Daoy (cell line): ENCODE measurements around the gene PDLIM3. TPM values are rescaled to one million over a fixed set of nuclear protein-coding genes. Genes with fewer than 3 reads are reported as not detected.
"Not testable (repeated sequence)": the region's sequence is repeated elsewhere in the genome, so short reads cannot be mapped to it uniquely, and the experiment has no call there.

Experiments used
- DNase-seq: peaks from one replicate; pipeline ENCODE4 v3.0.0-alpha.2; 2015; ENCODE audit warnings: low read depth
- total RNA-seq: library from RNA; depleted of rRNA; stranded (reverse); fragments of >200 nt; shearing (Covaris generic); gene quantifications from 2 replicates; pipeline ENCODE4 v1.2.3, GENCODE V29; 2014

PDLIM3 gene
- total RNA-seq, 1 experiment from 2014 or later = 18.9 TPM

DNA sequence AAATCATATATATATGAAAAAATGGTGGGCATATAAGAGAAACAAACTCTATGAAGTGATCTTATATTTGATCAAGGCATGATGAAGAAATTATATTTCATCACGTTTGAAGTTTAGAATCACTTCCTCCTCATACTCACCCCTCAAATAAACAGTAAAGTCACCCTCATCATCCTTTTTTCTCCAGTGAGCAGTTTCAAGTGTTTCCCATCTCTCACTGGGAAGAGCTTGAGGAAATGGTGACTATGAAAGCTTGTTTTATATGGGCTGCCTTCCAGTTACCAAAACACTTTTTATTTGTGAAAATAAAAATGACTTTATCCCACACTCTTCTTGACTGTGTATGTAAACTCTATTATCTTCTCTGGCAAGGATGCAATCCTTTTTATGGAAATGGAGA, 16.8 kb downstream of the PDLIM3 start:
- DNase-seq = no peak

DNA sequence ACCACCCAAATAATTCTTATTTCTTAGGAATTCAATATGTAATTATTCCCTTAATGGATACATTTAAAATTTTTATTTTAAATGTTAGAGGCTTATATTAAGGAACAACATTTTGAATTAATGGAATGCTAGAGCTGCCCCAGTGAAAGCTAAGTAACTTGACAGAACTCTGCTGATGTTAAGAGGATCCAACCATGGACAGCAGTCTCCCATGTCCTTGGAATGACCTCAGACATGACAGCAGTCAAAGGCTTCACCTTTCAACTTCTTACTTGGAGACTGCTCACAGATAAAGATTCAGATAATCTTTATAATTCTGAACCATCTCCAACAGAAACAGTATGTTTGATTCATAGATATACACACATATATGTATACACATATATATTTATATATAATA, 17.2 kb downstream of the PDLIM3 start:
- no peak for DNase-seq

DNA sequence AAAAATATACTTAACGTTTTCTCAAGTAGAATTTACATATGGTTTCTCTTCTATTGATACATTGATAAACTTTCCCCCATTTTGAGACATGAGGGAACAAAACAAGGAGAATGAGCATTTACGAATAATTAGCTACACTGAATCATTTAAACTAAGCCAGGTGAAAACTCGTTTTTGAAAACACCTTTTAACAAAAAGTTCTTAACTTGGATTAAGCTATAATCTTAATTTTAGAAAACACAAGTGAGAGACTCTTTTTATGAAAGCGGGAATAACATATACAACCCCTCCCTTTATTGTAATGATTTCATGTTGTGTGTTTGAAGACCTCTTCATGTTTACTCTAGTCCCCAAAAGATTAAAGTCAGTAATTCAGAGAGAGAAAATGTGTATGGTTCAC, 20.1 kb downstream of the PDLIM3 start:
- no peak for DNase-seq

DNA sequence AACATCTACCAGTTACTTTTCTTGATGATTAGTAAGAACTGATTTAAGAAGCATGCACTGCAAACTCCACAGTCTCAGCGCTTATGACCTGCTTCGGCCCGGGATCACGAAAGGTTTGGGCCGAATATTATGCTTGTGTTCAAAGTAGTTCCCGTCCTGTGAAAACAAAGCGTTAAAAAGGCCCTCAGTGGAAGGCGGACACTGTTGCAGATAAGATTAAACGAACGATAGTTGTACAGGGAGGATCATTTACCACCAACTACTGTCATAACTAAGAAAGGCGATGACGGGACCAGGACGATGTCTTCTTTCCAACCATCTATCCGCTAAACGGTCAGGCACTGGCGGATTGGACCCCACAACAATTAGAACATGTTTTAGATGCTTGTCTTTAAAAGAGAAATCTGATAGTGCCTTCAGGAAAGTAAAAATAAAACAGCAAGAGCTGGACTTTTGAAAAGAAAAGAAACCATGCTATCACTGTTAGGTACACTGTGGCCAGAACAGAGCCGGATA, 21.1 kb downstream of the PDLIM3 start:
- no peak for DNase-seq

DNA sequence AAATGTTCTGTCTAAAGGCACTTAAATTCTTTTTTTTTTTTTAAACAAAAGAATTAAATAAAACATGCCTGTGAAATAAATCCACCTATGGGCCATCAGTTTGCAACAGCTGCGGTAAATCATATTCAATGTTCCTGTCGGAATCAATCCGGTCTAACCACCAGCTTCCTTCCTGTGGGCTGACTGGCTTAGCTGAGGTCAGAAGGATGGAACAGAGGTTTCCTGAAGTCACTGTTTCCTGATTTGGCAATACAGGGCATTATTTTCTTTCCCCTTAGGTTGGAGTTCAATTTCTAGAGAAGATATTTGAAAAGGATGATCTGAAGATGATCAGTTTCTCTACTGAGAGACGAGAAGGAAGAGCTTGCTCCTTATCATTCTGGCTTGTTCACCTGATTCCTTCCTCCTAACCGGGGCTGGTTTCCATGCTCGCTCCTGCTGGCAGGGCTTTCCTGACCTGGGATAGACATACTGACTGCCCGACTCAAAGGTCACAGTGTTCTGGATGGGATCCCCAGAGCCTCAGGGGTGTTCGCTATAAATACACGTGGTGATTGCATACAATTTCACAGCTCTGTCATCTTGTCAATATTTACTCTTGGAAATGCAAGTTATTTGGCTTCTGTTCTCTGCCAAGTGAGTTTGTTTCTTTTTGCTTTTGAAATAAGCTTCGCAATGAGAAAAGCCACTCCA, 21.7 kb downstream of the PDLIM3 start:
- DNase-seq = no peak

DNA sequence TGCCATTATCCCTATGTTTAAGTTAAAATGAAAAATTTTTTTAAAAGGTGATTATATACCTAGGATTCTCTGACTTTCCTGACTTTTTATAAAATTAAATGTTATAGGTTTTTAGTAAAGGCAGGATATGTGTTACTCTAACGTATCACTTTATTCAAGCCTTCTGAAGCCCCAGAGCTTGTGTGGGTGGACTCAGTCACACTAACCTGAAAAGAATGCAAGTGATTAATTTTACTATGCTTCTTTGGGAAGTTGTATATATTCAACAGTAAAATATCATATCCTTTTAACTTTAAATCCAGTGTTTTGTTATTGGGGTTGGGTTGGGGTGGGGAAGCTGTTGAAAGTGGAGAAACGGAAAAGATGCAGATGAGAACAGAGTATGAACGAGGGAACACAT, 22.8 kb downstream of the PDLIM3 start:
- no peak for DNase-seq

DNA sequence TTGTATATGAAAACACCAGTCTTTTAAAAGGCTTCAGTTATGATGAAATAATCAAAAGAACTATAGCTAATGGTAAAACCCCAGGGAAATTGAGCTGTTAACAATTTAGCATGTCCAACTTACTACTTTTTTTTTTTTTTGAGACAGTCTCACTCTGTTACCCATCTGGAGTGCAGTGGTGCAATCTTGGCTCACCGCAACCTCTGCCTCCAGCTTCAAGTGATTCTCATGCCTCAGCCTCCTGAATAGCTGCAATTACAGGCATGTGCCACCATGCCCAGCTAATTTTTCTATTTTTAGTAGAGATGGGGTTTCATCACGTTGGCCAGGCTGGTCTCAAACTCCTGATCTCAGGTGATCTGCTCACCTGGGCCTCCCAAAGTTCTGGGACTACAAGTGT, 24.1 kb downstream of the PDLIM3 start:
- DNase-seq = not testable (repeated sequence)

DNA sequence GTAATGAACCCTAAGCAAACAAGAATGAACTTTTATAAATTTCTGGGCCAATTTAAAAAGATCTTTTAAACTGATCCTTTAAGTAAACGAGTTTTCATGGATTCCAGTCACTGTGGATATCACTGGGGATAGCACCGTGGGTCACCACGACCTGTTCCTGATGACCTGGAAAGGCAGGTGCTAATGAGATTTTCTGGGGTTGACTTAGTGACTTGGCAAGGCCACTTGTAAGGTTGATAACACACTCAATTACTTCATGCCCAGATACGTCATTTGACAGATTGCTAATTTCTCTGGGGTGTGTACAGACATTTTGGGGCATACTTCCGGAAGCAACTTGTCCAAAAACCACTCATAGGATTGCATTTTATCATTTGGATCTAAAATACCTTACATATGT, 24.5 kb downstream of the PDLIM3 start:
- DNase-seq = no peak

DNA sequence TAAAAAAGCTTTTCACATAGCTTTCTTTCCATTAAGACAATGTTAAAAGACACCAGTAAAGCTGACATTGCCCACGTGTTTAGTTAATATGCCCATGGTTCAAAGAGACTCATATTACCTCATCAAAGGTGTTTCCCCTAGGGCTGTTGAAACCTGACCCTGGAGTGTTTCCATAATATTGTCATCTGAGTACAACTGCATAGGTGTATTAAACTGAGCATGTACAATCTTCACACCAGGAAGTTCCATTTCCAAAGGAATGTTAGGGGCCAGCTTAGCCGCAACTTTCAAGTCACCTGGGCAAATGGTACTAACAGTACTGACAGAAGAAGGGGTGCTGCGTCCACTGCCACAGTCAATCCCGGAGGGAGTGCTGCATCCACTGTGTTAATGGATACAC, 27.1 kb downstream of the PDLIM3 start:
- DNase-seq = no peak

DNA sequence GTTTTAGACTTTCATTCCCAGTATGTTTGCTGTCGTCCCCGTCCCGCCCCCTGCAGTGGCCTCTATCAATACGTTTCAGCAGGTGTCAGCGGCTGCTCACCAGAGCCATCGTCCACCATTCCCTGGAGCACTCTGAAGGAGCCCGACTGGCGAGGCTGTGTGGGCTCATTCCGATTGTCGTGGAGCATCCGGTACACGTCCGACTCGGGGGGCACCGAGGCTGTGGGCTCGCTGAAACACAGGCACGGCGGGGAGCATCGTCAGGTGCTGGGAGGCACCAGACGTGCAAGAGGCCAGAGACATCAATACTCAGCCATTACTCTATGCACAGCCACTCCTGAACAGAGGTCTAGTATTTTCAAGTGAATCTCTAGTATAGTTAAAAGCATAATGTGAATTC, 28.9 kb downstream of the PDLIM3 start:
- no peak for DNase-seq

DNA sequence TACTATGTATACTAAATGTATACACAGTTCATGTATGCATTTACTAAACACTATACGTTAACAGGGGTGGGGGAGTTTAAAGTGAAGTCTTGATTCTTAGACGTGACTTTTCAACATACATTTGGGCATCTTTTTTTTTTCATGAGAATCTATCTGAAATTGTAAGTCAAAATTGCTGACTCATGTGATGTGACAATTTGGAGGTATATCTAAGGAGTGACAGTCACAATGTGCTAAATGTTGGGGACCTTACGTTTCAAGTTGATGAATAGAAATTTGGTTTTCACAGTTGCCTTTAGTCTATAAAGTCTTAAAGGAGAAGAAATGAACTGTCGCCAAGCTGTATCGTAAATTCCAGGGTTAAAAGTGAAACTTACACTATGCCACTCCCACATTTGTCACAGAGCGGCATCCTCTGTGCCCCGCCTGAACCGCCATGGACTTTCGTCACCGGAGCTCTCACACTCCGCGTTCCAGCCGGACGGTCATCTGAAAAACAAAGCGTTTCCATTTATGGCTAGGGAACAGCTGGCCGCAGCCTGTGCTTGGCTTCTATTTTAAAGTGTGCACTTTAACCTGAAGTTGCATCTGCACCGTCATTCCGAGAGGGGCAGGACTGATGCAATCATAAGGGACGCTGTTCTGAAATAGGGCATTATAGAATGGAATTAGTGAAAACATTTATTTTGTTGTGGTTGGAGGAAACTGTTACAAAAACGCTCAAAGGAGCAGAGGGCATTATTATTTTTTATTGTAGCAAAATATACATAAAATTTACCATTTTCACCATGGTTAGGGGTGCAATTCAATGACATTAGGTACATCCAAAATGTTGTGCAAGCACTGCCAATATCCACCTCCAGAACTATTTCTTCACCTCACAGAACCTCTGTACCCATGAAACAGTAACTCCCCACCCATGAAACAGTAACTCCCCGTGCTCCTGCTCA, 30.9 kb downstream of the PDLIM3 start:
- DNase-seq = no peak

DNA sequence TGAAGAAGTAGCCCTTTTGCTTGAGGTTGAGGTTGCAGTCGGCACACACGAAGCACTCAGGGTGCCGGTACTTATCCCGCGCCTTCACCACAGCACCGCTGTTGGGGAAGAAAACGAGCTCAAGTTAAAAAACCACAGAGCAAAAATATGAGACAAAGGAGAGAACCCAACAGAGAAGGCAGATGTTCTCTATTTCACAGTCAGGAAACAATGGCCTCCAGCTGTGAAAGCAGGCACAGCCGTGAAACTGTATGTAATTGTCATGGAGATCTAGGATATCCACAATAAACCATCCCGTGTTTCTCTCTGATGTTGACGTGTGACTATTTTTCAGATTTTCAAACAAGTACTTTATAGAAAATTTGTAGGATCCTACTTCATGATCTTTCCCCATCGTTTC, 32.9 kb downstream of the PDLIM3 start:
- no peak for DNase-seq

DNA sequence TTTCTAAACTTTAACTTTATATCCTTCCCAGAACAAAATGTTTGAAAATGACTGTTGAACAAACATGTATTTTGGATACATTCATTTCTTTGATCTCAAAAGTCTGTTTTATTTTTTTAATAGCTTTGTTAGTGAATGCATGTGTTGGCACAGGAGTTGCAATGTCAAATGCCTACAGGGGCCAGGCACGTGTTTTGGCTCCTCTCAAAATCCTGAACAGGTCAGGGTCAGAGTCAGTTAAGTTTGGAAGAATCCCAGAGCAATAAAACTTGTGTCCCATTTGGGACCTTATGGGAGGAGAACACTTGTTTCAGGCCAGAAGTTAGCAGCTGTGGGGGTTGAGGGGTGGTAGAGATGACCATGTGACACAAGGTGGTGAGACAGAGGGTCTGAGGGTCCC, 34.7 kb downstream of the PDLIM3 start:
- no peak for DNase-seq

DNA sequence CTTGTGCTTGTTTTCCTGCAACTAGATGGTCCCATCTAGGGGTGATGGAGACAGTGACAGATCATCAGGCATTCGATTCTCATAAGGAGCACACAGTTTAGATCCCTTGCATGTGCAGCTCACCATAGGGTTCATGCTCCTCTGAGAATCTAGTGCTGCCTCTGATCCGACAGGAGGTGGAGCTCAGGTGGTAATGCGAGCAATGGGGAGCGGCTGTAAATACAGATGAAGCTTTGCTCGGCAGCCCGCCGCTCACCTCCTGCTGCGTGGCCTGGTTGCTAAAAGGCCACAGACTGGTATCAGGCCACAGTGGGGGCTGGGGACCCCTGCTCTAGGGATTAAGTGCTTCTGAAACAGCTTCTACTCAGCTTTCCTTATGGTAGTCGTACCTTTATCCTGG, 35.3 kb downstream of the PDLIM3 start:
- DNase-seq = no peak

DNA sequence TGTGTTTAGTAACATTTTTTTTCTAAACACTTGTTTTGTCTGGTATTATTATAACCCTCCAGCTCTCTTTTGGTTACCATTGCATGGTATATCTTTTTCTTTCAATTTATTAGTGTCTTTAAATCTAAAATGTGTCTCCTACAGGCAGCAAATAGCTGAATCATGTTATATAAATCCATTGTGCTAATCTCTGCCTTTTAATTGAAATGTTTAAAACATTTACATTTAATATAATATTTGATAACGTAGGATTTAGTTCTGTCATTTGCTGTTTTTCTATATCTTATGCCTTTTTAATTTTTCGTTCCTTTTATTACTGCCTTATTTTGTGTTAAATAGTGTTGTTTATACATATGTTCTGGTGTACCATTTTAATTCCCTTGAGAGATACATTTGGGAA, 46.7 kb downstream of the PDLIM3 start:
- DNase-seq = no peak

DNA sequence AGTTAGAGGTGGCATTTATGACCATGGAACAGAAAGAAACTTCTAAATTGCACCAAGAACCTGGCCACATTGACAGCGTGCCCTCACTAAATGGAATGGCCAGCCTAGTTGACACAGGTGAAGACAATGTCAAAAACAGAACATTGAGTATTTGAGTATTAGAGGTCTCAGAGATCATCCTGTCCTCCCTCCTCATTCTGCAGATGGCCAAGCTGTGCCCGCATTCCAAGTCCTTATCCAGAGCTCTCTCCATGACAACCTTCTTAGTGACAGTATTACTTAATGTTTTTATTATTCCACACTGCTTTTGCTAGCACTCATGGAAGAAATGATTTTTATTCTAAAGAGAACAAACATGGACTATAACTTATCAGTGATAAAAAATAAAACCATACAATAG, 53.9 kb downstream of the PDLIM3 start:
- no peak for DNase-seq

DNA sequence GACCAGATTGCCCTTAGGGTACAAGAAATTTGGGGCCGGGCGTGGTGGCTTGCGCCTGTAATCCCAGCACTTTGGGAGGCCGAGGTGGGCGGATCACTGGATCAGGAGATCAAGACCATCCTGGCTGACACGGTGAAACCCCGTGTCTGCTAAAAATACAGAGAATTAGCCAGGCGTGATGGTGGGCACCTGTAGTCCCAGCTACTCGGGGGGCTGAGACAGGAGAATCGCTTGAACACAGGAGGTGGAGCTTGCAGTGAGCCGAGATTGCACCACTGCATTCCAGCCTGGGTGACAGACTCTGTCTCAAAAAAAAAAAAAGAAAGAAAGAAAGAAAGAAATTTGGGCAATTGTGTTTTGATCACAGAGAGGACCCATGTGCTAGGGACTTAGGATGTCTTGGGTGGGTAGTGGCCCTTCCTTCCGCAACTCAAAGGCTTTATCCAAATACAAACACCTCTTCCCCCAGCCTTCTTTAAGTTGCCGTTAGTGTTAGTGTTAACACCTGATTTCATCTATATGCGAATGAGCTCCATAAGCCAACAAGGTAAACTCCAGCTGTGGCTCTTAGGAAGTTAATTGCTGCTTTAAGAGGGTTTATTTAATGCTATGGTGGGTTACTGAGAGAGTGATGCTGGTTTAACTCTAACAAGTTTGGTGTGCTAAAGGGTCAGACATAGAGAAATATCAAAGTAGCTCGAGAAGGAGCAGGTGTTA, 55.1 kb downstream of the PDLIM3 start:
- DNase-seq = no peak

DNA sequence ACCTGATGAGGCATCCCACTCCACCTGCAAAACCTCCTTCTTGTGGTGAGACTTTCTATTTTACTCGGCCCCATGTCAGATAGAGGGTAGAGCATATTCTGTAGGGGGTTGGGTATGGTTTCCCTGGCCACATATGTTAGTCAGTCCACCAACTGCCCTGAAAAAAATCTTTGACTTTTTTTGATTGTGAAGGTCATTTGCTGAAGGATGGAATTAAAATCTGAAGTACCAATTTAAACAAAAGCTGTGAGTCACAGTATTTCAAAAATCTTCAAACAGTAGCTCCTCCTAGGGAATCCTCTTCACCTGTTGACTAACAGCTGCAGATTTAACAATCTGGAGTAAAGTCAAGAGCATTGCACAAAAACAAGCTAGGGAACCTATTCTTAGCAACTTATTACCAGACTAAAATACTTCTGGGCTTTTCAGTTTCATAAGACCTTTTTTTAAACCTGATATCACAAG, 55.8 kb downstream of the PDLIM3 start:
- DNase-seq = no peak

DNA sequence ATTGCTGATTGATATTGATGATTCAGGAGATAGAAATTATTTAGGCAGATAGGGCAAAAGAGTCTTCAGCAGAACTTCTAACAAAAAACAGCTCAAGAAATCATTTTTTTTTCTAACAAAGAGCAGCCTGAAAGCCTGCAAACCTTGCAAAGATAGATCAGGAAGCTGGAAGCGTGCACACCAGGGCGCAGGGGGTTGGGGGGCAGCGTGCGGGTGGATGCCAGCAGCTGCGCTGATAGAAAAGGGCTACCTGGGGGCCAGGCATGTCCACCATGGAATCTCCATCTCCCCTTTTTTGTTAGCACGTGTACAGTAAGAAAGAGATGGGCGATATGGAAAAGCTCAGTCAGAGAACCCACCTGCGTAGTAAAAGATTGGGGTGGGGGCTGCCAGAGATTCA, 62.1 kb downstream of the PDLIM3 start:
- no peak for DNase-seq

DNA sequence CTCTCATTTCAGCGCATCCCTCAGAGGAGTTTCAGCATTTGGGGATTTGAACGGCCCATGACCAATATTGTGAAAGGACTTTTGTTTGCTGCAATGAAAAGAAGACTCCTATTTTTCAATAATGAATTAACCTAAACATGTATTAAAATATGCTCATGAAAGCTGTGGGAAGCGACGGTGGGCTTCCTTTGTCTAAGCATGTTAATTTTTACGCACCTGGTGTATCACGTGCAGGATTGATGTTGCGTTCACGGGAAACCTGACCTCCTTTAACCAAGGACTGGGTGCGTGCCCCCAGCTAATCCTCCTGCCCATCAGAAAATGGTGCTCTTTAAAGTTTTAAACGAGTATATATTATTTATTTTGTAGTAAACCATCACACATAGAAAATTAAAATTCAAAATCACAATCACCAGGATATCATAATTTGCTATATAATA, 63.2 kb downstream of the PDLIM3 start:
- no peak for DNase-seq

DNA sequence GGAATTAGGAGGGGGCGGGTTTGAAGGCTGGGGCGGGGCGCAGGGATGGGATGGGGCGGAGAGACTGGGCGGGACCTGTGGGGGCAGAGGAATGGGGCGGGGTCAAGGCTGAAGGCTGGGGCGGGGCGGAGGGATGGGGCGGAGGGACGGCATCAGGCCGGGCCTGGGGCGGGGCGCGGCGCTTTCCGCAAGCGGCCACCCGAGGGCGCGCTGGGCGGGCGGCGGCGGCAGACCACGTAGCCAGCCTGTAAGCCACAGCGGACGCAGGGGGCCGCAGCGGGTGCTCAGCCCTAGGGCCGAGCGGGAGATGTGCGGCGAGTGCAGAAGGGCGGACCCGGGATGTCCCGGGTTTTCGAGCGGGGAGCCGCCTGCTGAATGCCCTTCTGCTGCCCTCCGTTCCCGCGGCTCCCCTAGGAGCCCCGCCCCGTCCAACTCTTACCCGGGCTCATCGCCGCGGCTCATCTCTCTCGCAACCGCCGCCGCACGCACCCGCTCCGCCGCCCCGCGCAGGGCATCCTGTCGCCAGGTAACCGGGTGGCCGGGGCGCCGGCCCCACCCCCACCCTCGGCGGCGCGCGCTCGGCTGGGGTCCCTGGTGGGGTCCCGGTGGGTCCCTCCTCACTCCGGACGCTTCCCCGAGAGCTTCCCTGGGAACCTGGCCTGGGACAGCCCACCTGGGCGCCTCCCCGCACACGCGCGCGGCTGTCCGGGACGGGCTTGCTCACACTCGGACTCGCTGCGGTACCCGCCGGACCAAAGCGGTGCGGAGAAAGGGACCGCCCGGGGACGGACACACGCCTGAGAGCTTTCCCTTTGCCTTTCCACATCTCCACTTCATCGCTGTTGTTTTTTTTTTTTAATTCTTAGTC, 63.8 kb downstream of the PDLIM3 start, which contains the start of gene CCDC110:
CCDC110 (minus strand) TSS at position 499 of the 868 bp plus-strand sequence; CDS start at position 449, 50 bp downstream.
- DNase-seq = peak; percentile 86
